HG03280 (cell line): ENCODE data around the gene CNTNAP2.
"Not testable (repeated sequence)": the region's sequence is repeated elsewhere in the genome, so short reads cannot be mapped to it uniquely, and the experiment has no call there.

Source experiments
- ATAC-seq: cut with Tn5 transposase; IDR thresholded peaks from one replicate; pipeline ENCODE4 v1.9.1; 2021; ENCODE audit warnings: mild to moderate bottlenecking, moderate library complexity; ENCODE audit not compliant: unreplicated experiment

The CNTNAP2 gene

DNA sequence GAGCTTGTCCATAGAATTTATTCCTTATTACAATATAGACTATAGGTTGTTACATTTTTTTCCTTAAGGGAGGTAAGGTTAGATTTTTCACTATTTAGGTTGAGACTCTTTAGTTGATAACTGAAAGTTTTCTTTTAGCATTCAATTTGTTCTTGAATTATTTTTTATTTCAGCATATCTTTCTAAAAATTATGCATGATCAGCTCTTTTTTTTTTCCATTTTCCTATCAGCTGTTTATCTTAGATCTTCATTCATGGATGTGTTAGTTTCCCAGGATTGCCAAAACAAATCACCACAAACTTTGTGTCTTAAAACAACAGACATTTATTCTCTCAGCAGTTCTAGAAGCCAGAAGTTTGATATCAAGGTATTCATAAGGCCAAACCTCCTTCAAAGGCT, 1558.1 kb downstream of the CNTNAP2 start:
- no peak for ATAC-seq

DNA sequence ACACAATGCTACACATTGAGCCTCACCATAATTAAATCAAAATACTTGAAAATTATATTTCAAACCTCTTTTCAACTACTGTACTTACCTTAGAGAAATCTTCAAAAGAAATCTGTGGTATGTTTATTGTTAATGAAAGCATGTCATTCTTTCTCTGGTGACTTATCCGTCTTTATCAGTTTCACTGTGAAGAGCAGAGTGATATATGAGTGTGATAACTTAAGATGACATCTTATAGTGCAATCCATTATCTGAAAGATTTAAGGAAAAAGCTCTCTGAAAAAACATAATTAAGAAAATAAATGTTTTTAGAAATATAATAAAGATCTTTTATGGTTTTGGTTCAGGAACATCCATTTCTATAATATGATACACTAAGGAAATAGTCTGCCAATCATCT, 1562.3 kb downstream of the CNTNAP2 start:
- ATAC-seq = no peak

GRCh38 chr7:147681530-147681929, 1564.9 kb downstream of the CNTNAP2 start:
- no peak for ATAC-seq

GRCh38 chr7:147700702-147701101, 1584.1 kb downstream of the CNTNAP2 start:
- ATAC-seq = no peak

- ATAC-seq = no peak
Measured at GRCh38 chr7:147707926-147708325, 1591.3 kb downstream of the CNTNAP2 start.

- no peak for ATAC-seq
Measured at GRCh38 chr7:147708871-147709270, 1592.3 kb downstream of the CNTNAP2 start.

DNA sequence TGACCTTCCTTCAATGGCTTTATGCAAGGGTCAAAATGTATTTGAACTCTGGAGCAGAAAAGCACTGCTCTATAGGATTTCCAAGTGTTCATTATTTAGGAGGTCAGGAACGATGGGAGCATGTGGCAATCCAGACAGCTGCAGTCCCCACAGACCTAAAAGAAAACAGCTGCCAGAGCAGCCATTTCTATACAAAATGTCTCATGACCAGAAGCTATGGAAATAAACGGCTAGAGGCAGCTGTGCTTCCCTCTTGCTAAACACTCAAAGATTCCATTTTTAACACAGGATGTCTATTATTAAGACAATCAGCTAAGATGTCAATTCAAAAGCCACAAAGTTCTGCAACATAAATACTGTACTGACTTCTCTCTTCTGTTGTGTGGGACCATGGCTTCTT, 1594.8 kb downstream of the CNTNAP2 start:
- ATAC-seq = no peak

DNA sequence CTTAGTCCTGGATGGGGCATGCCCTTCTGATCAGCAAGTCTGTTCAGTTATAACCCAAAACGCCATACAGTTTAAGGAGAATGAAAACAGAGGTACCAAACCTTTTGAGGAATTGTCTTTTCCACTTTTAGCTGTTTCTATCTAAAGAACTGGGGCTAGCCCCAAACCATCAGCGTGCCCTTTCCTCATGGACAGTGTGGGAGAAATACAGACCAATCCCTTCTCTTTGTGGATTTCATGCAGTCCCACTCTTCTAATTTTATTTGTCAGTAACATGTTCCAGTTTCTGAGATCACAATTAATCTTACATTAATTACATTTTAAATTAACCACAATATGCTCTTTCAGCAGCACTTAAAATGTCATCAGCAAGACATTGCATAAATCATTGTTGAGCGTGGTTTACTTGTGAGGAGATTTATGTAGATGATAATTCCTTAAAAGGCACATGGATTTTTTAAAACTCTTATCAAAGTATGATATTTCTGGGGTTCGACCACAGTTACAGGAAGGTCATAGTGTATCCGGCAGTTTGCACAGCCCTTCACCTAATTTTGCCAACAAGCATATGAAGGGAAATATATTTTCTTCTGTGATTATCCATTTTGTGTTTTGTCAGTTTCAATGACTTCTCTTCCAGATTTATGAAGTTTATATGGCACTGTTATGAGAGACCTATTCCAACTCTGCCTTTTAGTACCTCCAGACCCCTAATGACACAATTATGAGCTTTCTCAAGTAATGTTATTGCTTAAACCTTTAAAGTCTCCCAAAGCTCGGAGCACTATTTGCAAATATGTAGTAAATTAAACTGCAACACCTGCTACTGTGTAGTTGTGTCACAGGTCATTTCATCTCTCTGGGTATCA, 1605.6 kb downstream of the CNTNAP2 start:
- ATAC-seq = no peak

DNA sequence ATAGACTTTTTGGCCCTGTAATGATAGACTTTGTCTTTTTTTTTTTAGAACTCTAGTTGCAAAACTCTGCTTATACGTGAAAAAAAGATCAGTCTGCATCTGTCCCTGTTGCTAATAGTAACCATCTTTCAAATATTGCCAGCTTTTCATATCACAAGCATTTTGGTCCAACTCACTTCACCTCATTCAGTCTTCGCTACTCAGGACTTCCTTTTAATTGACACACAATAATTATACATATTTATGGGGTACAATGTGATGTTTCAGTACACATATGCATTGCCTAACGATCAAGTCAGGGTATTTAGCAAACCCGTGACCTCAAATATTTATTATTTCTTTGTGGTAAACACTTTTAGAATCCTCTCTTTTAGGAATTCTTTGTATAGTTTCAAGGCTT, 1606.9 kb downstream of the CNTNAP2 start:
- ATAC-seq = no peak

DNA sequence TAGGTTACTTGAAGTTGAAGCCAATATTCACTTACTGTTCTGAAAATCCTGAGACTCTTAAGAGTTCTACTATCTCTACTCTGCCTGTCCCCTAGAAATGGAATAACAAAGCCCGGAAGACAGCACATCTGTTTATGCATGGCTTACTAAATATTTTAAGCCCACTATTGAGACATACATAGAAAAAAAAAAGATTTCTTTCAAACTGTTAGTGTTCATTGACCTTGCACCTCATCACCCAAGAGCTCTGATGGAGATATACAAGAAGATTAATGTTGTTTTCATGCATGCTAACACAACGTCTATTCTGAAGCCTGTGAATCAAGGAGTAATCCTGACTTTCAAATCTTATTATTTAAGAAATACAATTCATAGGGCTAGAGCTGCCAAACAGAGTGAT, 1614.7 kb downstream of the CNTNAP2 start:
- no peak for ATAC-seq

GRCh38 chr7:147737559-147738214, 1621.1 kb downstream of the CNTNAP2 start:
- not testable (repeated sequence) for ATAC-seq

DNA sequence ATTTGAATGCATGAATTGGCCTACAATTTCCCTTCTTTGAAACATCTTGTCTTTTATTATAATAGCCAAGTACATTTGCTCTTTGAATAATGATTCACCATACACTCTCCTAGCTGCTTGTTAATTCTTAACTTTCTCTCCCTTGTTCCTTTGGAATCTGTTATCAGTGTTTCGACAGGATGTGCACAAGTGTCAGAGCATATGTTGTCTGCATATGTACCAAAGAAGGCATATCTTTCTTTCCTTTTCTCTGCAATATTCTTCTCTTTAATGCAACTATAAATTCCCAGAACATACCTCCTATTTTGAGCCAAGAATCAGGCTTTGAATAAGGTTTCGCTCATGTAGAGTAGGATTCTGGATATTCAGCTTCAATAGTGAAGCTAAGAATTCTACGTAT, 1625.7 kb downstream of the CNTNAP2 start:
- no peak for ATAC-seq

DNA sequence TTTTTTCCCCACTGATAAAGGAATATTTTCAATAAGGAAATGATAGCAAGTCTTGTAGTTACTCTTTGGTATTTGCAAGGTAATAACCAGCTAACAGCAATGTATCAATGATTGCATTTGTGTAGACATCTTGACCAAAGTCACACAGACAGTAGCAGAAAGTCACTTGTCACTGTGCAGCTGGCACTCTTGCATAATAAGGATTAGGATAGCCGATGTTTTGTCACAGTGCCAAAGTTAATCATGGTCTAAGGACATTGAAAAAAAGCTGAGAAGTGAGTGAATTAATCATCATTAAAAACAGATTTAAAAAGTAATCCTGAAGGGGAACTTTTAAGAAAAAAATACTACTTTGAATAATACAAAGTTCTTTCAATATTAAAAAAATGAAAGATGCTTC, 1639.7 kb downstream of the CNTNAP2 start:
- no peak for ATAC-seq

DNA sequence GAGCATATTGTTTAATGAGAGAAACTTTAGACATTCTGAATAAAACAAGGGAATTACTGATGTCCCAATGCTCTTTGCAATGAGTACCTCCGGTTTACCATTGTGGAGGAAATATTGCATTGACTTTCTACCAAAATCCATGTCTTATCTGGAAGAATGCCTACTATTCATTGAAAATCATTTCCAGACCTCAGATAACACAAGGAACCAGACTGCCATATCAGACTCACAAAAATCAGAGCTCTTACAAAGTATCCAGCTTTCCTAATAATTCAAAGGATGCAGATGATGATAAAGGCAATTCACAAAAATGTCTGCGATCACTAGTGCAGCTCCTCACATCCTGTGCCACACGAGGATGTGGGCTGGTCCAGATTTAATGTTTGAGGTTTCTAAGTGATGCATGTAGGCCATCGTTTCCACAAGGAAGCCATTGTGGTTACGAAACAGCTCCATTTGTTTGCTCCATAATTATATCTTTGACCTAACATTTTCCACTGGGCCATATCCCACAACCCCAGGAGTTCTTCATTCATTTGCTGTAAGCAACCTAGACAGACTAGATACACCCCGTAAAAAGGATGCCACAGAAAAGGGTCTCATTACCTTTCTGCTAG, 1642.8 kb downstream of the CNTNAP2 start:
- ATAC-seq = no peak

- ATAC-seq = no peak
Measured at GRCh38 chr7:147765301-147765700, 1648.7 kb downstream of the CNTNAP2 start.

- ATAC-seq = no peak
Measured at GRCh38 chr7:147771344-147771743, 1654.7 kb downstream of the CNTNAP2 start.

DNA sequence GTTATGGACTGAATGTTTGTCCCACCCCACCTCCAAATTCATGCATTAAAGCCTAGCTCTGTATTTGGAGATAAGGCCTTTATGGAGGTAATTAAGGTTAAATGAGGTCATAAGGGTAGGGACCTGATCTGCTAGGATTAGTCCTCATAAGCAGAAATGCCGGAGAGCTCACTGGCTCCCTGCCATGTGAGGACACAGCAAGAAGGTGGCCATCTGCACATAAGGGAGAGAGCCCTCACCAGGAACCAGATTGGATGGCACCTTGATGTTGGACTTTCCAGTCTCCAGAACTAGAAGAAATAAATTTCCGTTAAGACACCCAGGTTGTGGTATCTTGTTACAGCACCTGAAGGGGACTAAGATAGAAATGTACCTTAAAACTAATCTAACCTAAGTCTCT, 1657.9 kb downstream of the CNTNAP2 start:
- ATAC-seq = no peak

DNA sequence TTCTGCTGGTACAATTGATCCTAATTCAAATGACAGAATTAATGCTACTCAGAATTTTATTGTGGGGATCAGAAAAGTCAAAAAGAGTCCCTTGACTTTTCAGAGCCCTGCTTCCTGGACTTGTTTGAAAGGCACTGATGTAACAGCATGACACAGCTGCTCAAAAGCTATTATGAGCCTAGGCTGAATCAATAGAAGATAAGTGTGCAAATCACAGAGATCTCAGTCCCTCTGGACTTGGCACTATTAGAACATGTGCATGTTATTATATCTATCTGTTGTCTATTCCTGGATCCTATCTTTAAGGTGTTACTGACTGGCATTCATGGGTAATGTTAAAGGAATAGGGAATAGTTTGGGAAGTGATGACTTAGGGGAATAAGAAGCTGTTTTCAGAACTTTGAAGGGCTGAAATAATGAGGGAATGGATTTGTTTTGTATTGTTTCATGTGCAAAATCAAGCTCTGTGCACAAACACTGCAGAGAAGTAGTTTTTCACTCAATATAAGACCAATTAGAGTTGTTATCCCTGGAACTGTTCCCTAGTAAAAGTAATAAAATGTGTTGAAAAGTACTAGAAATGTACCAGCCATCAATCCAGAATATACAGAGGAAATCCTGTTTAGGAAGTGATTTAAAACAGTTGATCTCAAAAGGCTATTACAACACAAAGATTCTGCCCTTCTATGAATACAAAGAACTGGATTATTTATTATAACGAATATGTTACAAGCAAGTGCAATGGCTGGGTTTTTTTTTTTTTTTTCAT, 1659.1 kb downstream of the CNTNAP2 start:
- no peak for ATAC-seq

GRCh38 chr7:147777309-147777708, 1660.7 kb downstream of the CNTNAP2 start:
- no peak for ATAC-seq

DNA sequence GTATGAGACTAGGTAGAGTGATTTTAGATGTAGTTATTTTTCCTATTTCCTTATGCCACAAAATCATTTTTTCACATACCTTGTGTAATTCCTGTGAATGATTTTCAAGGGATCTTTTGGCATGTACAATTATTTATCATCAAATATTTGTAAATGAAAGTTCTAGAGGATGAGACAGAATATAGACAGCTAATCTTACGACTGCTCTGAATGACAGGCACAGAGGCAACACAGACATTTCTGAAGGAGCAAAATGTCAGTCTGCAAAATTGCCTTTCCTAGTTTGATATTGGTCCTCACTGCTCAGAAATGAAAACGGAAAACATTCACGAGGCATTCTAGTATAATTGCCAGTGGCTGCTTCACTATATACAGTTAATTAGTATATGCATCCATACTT, 1663.3 kb downstream of the CNTNAP2 start:
- ATAC-seq = no peak

DNA sequence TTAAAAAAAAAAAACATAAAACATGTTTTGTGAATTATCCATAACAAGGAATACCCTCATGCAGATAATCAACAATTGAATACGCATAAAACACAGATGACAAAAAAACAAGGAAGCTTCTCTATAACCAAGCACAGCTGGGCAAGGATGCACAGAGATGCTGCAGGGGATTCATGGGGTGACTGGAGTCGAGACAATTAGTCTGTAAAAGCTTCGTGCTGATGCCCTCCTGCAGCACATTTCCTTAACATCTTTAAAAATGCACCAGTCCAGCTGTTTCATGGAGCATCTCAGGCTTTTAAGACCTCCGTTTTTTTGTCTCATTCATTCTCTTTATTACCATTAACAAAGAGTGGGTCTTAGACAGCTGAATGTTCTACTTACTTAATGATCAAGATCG, 1680.0 kb downstream of the CNTNAP2 start:
- ATAC-seq = no peak
